Measurements from ENCODE around the gene PMP22. TPM values are rescaled to one million over a fixed set of nuclear protein-coding genes. Genes with fewer than 3 reads are reported as not detected.

PMP22 gene
- total RNA-seq (under 1 TPM; 0.53 to 0.76 TPM), polyA plus RNA-seq (not detected)

- no peak within 1 kb of the TSS for H3K27ac ChIP-seq (ENCODE audit: low read depth, low read length)
- CTCF ChIA-PET (ENCODE audit: partially characterized antibody): no interaction called here
- peaks cover 15% of the 10 kb centered on the region for H3K4me1 ChIP-seq (ENCODE audit: insufficient read depth, low read length)
- no peak within 1 kb of the TSS for H3K4me3 ChIP-seq (ENCODE audit: low read length in 2 of 2)
- POLR2A ChIA-PET (ENCODE audit: partially characterized antibody): no interaction called here
- Mint-ChIP-seq H3K9me3 (no peaks in the 10 kb centered on the region), H3K27ac (no peak within 1 kb of the TSS), H3K4me3 (no peak within 1 kb of the TSS), H3K4me1 (peaks cover 4 to 18% (median 7%) of the 10 kb centered on the region in 4 donors), H3K27me3 (peaks cover 42 to 43% of the 10 kb centered on the region in 2 donors), H3K36me3 (no peaks in the 10 kb centered on the region)
- H3K27me3 ChIP-seq (ENCODE audit: insufficient read depth, low read length): peaks cover 10% of the 10 kb centered on the region
- no peaks in the 10 kb centered on the region for H3K36me3 ChIP-seq (ENCODE audit: insufficient read depth, low read length)
- H3K9me3 ChIP-seq (ENCODE audit: control insufficient read depth in 1 of 2, low read length in 2 of 2): no peaks in the 10 kb centered on the region
- DNase-seq: no peak
- intact Hi-C loops (cut with micrococcal nuclease): no loop called here
Measured at GRCh38 chr17:15265131-15265530, at the start of gene PMP22. Gene PMP22 (minus strand): TSS chr17:15265326. CDS start chr17:15260727, 4,599 bp downstream.

- POLR2A ChIA-PET (ENCODE audit: partially characterized antibody): no interaction called here
- intact Hi-C loops (cut with micrococcal nuclease): no loop called here
- DNase-seq: no peak
- CTCF ChIA-PET (ENCODE audit: partially characterized antibody): no interaction called here
- H3K27me3 Mint-ChIP-seq: no peaks in the 10 kb centered on the region
- no peaks in the 10 kb centered on the region for H3K4me1 ChIP-seq (ENCODE audit: insufficient read depth, low read length)
- no peaks in the 10 kb centered on the region for H3K36me3 Mint-ChIP-seq
- H3K27me3 ChIP-seq (ENCODE audit: insufficient read depth, low read length): no peaks in the 10 kb centered on the region
- no peaks in the 10 kb centered on the region for H3K9me3 Mint-ChIP-seq
- H3K9me3 ChIP-seq (ENCODE audit: control insufficient read depth in 1 of 2, low read length in 2 of 2): no peaks in the 10 kb centered on the region
- no peaks in the 10 kb centered on the region for H3K4me1 Mint-ChIP-seq
- no peak overlapping the region for H3K27ac Mint-ChIP-seq
- H3K4me3 ChIP-seq (ENCODE audit: low read length in 2 of 2): no peak overlapping the region
- H3K36me3 ChIP-seq (ENCODE audit: insufficient read depth, low read length): no peaks in the 10 kb centered on the region
- no peak overlapping the region for H3K27ac ChIP-seq (ENCODE audit: low read depth, low read length)
- H3K4me3 Mint-ChIP-seq: no peak overlapping the region
Measured at GRCh38 chr17:15311996-15312395, 46.9 kb upstream of the PMP22 start.

- Mint-ChIP-seq H3K27ac (no peak overlapping the region), H3K4me3 (no peak overlapping the region), H3K4me1 (no peaks in the 10 kb centered on the region), H3K9me3 (no peaks in the 10 kb centered on the region), H3K36me3 (no peaks in the 10 kb centered on the region), H3K27me3 (peaks cover 0 to 2% of the 10 kb centered on the region in 2 donors)
- H3K27me3 ChIP-seq (ENCODE audit: insufficient read depth, low read length): no peaks in the 10 kb centered on the region
- no peaks in the 10 kb centered on the region for H3K9me3 ChIP-seq (ENCODE audit: control insufficient read depth in 1 of 2, low read length in 2 of 2)
- no peak overlapping the region for H3K4me3 ChIP-seq (ENCODE audit: low read length in 2 of 2)
- CTCF ChIA-PET (ENCODE audit: partially characterized antibody): no interaction called here
- no peaks in the 10 kb centered on the region for H3K36me3 ChIP-seq (ENCODE audit: insufficient read depth, low read length)
- no peak for DNase-seq
- H3K27ac ChIP-seq (ENCODE audit: low read depth, low read length): no peak overlapping the region
- no peaks in the 10 kb centered on the region for H3K4me1 ChIP-seq (ENCODE audit: insufficient read depth, low read length)
- intact Hi-C loops (cut with micrococcal nuclease): no loop called here
- POLR2A ChIA-PET (ENCODE audit: partially characterized antibody): no interaction called here
Measured at GRCh38 chr17:15309793-15310192, 44.7 kb upstream of the PMP22 start.

- intact Hi-C loops (cut with micrococcal nuclease): no loop called here
- CTCF ChIA-PET (ENCODE audit: partially characterized antibody): no interaction called here
- no peaks in the 10 kb centered on the region for H3K4me1 Mint-ChIP-seq
Measured at GRCh38 chr17:15309236-15309635, 44.1 kb upstream of the PMP22 start.

GRCh38 chr17:15308758-15309157 lies 43.6 kb upstream of the PMP22 start:
- no peaks in the 10 kb centered on the region for H3K9me3 Mint-ChIP-seq
- Histone ChIP-seq H3K4me3 (ENCODE audit: low read length in 2 of 2) (no peak overlapping the region), H3K27me3 (ENCODE audit: insufficient read depth, low read length) (no peaks in the 10 kb centered on the region), H3K4me1 (ENCODE audit: insufficient read depth, low read length) (no peaks in the 10 kb centered on the region), H3K9me3 (ENCODE audit: control insufficient read depth in 1 of 2, low read length in 2 of 2) (no peaks in the 10 kb centered on the region), H3K27ac (ENCODE audit: low read depth, low read length) (no peak overlapping the region), H3K36me3 (ENCODE audit: insufficient read depth, low read length) (no peaks in the 10 kb centered on the region)
- H3K4me3 Mint-ChIP-seq: no peak overlapping the region
- ChIA-PET POLR2A (ENCODE audit: partially characterized antibody) (no interaction called here), CTCF (ENCODE audit: partially characterized antibody) (no interaction called here)
- H3K27me3 Mint-ChIP-seq: peaks cover 2 to 3% of the 10 kb centered on the region in 2 donors
- H3K4me1 Mint-ChIP-seq: no peaks in the 10 kb centered on the region
- intact Hi-C loops (cut with micrococcal nuclease): no loop called here
- H3K36me3 Mint-ChIP-seq: no peaks in the 10 kb centered on the region
- no peak overlapping the region for H3K27ac Mint-ChIP-seq
- DNase-seq: no peak

More at GRCh38 chr17:15309236-15309635, 44.1 kb upstream of the PMP22 start:
- no peaks in the 10 kb centered on the region for H3K9me3 ChIP-seq (ENCODE audit: control insufficient read depth in 1 of 2, low read length in 2 of 2)
- Mint-ChIP-seq H3K9me3 (no peaks in the 10 kb centered on the region), H3K27ac (no peak overlapping the region), H3K4me3 (no peak overlapping the region), H3K36me3 (no peaks in the 10 kb centered on the region), H3K27me3 (peaks cover 2 to 3% of the 10 kb centered on the region in 2 donors)
- no peak overlapping the region for H3K27ac ChIP-seq (ENCODE audit: low read depth, low read length)
- no peak for DNase-seq
- POLR2A ChIA-PET (ENCODE audit: partially characterized antibody): no interaction called here
- H3K36me3 ChIP-seq (ENCODE audit: insufficient read depth, low read length): no peaks in the 10 kb centered on the region
- no peak overlapping the region for H3K4me3 ChIP-seq (ENCODE audit: low read length in 2 of 2)
- H3K27me3 ChIP-seq (ENCODE audit: insufficient read depth, low read length): no peaks in the 10 kb centered on the region
- H3K4me1 ChIP-seq (ENCODE audit: insufficient read depth, low read length): no peaks in the 10 kb centered on the region

- no peak overlapping the region for H3K27ac Mint-ChIP-seq
- peaks cover 2 to 5% of the 10 kb centered on the region in 2 donors for H3K27me3 Mint-ChIP-seq
- DNase-seq: no peak
- H3K9me3 Mint-ChIP-seq: no peaks in the 10 kb centered on the region
- POLR2A ChIA-PET (ENCODE audit: partially characterized antibody): no interaction called here
- H3K4me1 Mint-ChIP-seq: no peaks in the 10 kb centered on the region
- intact Hi-C loops (cut with micrococcal nuclease): no loop called here
- no peaks in the 10 kb centered on the region for H3K9me3 ChIP-seq (ENCODE audit: control insufficient read depth in 1 of 2, low read length in 2 of 2)
- H3K4me3 ChIP-seq (ENCODE audit: low read length in 2 of 2): no peak overlapping the region
- H3K36me3 ChIP-seq (ENCODE audit: insufficient read depth, low read length): no peaks in the 10 kb centered on the region
- CTCF ChIA-PET (ENCODE audit: partially characterized antibody): no interaction called here
- H3K4me1 ChIP-seq (ENCODE audit: insufficient read depth, low read length): no peaks in the 10 kb centered on the region
- H3K36me3 Mint-ChIP-seq: no peaks in the 10 kb centered on the region
- no peaks in the 10 kb centered on the region for H3K27me3 ChIP-seq (ENCODE audit: insufficient read depth, low read length)
- no peak overlapping the region for H3K27ac ChIP-seq (ENCODE audit: low read depth, low read length)
- H3K4me3 Mint-ChIP-seq: no peak overlapping the region
Measured at GRCh38 chr17:15307710-15308111, 42.6 kb upstream of the PMP22 start.

GRCh38 chr17:15303851-15304250 lies 38.7 kb upstream of the PMP22 start:
- Mint-ChIP-seq H3K4me1 (no peaks in the 10 kb centered on the region), H3K36me3 (no peaks in the 10 kb centered on the region), H3K27me3 (peaks cover 10 to 11% of the 10 kb centered on the region in 2 donors), H3K4me3 (no peak overlapping the region), H3K9me3 (no peaks in the 10 kb centered on the region), H3K27ac (no peak overlapping the region)
- no peaks in the 10 kb centered on the region for H3K27me3 ChIP-seq (ENCODE audit: insufficient read depth, low read length)
- no peak for DNase-seq
- H3K9me3 ChIP-seq (ENCODE audit: control insufficient read depth in 1 of 2, low read length in 2 of 2): no peaks in the 10 kb centered on the region
- no peaks in the 10 kb centered on the region for H3K4me1 ChIP-seq (ENCODE audit: insufficient read depth, low read length)
- POLR2A ChIA-PET (ENCODE audit: partially characterized antibody): no interaction called here
- CTCF ChIA-PET (ENCODE audit: partially characterized antibody): no interaction called here
- H3K27ac ChIP-seq (ENCODE audit: low read depth, low read length): no peak overlapping the region
- no peaks in the 10 kb centered on the region for H3K36me3 ChIP-seq (ENCODE audit: insufficient read depth, low read length)
- H3K4me3 ChIP-seq (ENCODE audit: low read length in 2 of 2): no peak overlapping the region
- intact Hi-C loops (cut with micrococcal nuclease): no loop called here

- CTCF ChIA-PET (ENCODE audit: partially characterized antibody): no interaction called here
- no peak overlapping the region for H3K27ac ChIP-seq (ENCODE audit: low read depth, low read length)
- no peak overlapping the region for H3K4me3 ChIP-seq (ENCODE audit: low read length in 2 of 2)
- Mint-ChIP-seq H3K9me3 (no peaks in the 10 kb centered on the region), H3K36me3 (no peaks in the 10 kb centered on the region), H3K27ac (no peak overlapping the region), H3K4me1 (no peaks in the 10 kb centered on the region), H3K4me3 (no peak overlapping the region), H3K27me3 (peaks cover 10 to 11% of the 10 kb centered on the region in 2 donors)
- intact Hi-C loops (cut with micrococcal nuclease): no loop called here
- H3K27me3 ChIP-seq (ENCODE audit: insufficient read depth, low read length): no peaks in the 10 kb centered on the region
- POLR2A ChIA-PET (ENCODE audit: partially characterized antibody): no interaction called here
- H3K9me3 ChIP-seq (ENCODE audit: control insufficient read depth in 1 of 2, low read length in 2 of 2): no peaks in the 10 kb centered on the region
- no peaks in the 10 kb centered on the region for H3K36me3 ChIP-seq (ENCODE audit: insufficient read depth, low read length)
- H3K4me1 ChIP-seq (ENCODE audit: insufficient read depth, low read length): no peaks in the 10 kb centered on the region
- DNase-seq: no peak
Measured at GRCh38 chr17:15303268-15303667, 38.1 kb upstream of the PMP22 start.

Measured in CD4-positive, alpha-beta memory T cell (primary cell).